HEK293T (cell line): Measurements from ENCODE around the gene CENPM.

ENCODE experiments used
- BHLHE40 ChIP-seq: fragments of 450-650 bp; IDR thresholded peaks from 2 replicates; pipeline ENCODE4 v1.6.1; 2016; ENCODE audit warnings: mild to moderate bottlenecking, moderate library complexity, borderline replicate concordance
- CTBP1 ChIP-seq: fragments of 450-650 bp; IDR thresholded peaks from 2 replicates; pipeline ENCODE4 v1.6.1; 2016; ENCODE audit warnings: borderline replicate concordance
- ELF4 ChIP-seq: fragments of 450-650 bp; IDR thresholded peaks from 2 replicates; pipeline ENCODE4 v1.6.1; 2017; ENCODE audit warnings: antibody characterized with exemption
- FOXK2 ChIP-seq: fragments of 450-650 bp; IDR thresholded peaks from 2 replicates; pipeline ENCODE4 v1.6.1; 2016; ENCODE audit warnings: mild to moderate bottlenecking
- FOXM1 ChIP-seq: fragments of 450-650 bp; IDR thresholded peaks from 2 replicates; pipeline ENCODE4 v1.6.1; 2017; ENCODE audit warnings: mild to moderate bottlenecking, borderline replicate concordance
- HDGF ChIP-seq: fragments of 450-650 bp; IDR thresholded peaks from 2 replicates; pipeline ENCODE4 v1.6.1; 2017; ENCODE audit warnings: antibody characterized with exemption, borderline replicate concordance
- L3MBTL2 ChIP-seq: fragments of 450-650 bp; conservative IDR thresholded peaks from 2 replicates; pipeline ENCODE4 v1.6.1; 2016; ENCODE audit warnings: mild to moderate bottlenecking
- LEF1 ChIP-seq: fragments of 450-650 bp; IDR thresholded peaks from 2 replicates; pipeline ENCODE4 v1.6.1; 2017; ENCODE audit warnings: mild to moderate bottlenecking, borderline replicate concordance
- NFRKB ChIP-seq: fragments of 450-650 bp; IDR thresholded peaks from 2 replicates; pipeline ENCODE4 v1.6.1; 2016; ENCODE audit warnings: mild to moderate bottlenecking, moderate library complexity
- SP1 ChIP-seq: fragments of 450-650 bp; IDR thresholded peaks from 2 replicates; pipeline ENCODE4 v1.6.1; 2017
- SUZ12 ChIP-seq: fragments of 450-650 bp; IDR thresholded peaks from 2 replicates; pipeline ENCODE4 v1.6.1; 2016; ENCODE audit warnings: mild to moderate bottlenecking
- TARDBP ChIP-seq: fragments of 450-650 bp; IDR thresholded peaks from 2 replicates; pipeline ENCODE4 v1.6.1; 2016
- TF ChIP-seq, protein P1 (sequence below): fragments of 450-650 bp; IDR thresholded peaks from 2 replicates; pipeline ENCODE4 v1.6.1; 2016

DNA sequence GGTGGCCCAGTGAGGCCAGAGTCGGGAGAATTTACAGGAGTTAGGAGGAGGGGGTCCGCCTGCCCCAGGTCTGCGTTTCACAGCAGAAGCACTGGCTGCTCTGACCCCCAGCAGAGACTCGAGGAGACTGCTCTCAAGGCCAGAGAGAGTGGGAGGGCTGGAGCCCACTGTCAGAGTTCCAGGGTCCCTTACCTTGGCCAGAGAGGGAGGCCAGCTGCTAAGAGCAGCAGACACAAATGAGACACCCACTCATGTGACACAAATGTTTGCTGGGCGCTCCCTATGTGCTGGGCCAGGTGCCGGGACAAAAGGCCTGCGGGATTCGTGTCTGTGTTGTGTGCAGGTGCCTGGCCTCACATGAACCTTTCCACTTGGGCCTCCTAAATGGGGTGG lies 17.5 kb downstream of the CENPM start:
- TF ChIP-seq FOXM1 (no peak), HDGF (no peak), FOXK2 (no peak), BHLHE40 (no peak), NFRKB (no peak), SP1 (no peak), LEF1 (no peak), CTBP1 (no peak), ELF4 (no peak), SUZ12 (no peak), TARDBP (no peak), L3MBTL2 (no peak)
- TF ChIP-seq, protein P1, sequence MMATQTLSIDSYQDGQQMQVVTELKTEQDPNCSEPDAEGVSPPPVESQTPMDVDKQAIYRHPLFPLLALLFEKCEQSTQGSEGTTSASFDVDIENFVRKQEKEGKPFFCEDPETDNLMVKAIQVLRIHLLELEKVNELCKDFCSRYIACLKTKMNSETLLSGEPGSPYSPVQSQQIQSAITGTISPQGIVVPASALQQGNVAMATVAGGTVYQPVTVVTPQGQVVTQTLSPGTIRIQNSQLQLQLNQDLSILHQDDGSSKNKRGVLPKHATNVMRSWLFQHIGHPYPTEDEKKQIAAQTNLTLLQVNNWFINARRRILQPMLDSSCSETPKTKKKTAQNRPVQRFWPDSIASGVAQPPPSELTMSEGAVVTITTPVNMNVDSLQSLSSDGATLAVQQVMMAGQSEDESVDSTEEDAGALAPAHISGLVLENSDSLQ = no peak
